GM12878 (cell line): ENCODE data around the gene UBC. TPM values are rescaled to one million over a fixed set of nuclear protein-coding genes. Genes with fewer than 3 reads are reported as not detected.

Source experiments
- ATAC-seq: fragments of 200-7000 bp; cut with Tn5 transposase; 3 replicates; pipeline ENCODE4 v1.9.1; 2020; ENCODE audit warnings: mild to moderate bottlenecking, moderate library complexity
- BruUV-seq: library from RNA; stranded (reverse); fragments of 400-500 nt; replicated peaks from 2 replicates; lab custom pipeline; 2021; lab: Mats Ljungman, UMichigan
- CTCF ChIA-PET: fragments of 300-600 bp; sonication (Branson Sonifier 250); formaldehyde crosslinking; extraction: SDS; loops from one replicate; lab custom pipeline; 2021; ENCODE audit warnings: inconsistent platforms; lab: Yijun Ruan, JAX
- POLR2A ChIA-PET: fragments of 350-600 bp; formaldehyde crosslinking; extraction: SDS; loops from one replicate; lab custom pipeline; 2021; ENCODE audit warnings: inconsistent platforms; lab: Charles Lee
- RAD21 ChIA-PET: fragments of 300-600 bp; sonication (Branson Sonifier 250); formaldehyde crosslinking; loops from one replicate; lab custom pipeline; 2023; ENCODE audit warnings: antibody characterized with exemption; ENCODE audit not compliant: unreplicated experiment; lab: Charles Lee
- SMC1A ChIA-PET: fragments of 300-600 bp; sonication (Branson Sonifier 250); formaldehyde crosslinking; loops from one replicate; lab custom pipeline; 2023; ENCODE audit not compliant: unreplicated experiment, uncharacterized antibody; lab: Charles Lee
- DNase-seq: peaks from one replicate; pipeline ENCODE4 v3.0.0-alpha.2; 2011; ENCODE audit warnings: low read depth, low spot score
- FAIRE-seq: peaks from 3 replicates; lab custom pipeline; 2011; peaks lifted over from hg19 to GRCh38; lab: Jason Lieb, UNC
- H2AFZ ChIP-seq: 2 replicates; pipeline ENCODE4 v1.6.0; 2011; ENCODE audit warnings: low read depth, low read length, control low read depth; ENCODE audit not compliant: control insufficient read depth
- H3K27ac ChIP-seq: 2 replicates; pipeline ENCODE4 v1.5.1; 2011; ENCODE audit warnings: control low read depth; ENCODE audit not compliant: control insufficient read depth, insufficient read depth
- H3K27me3 ChIP-seq, 2 experiments: replicated peaks in 1 of 2; 2 replicates each; pipeline versions ENCODE4 v1.6.0 to v1.6.1; 2011; ENCODE audit warnings: low read length in 1 of 2; ENCODE audit not compliant: control insufficient read depth in 2 of 2, insufficient read depth in 2 of 2
- H3K36me3 ChIP-seq, 2 experiments: 2 replicates each; pipeline ENCODE4 v1.5.1; 2011; ENCODE audit warnings: low read length in 1 of 2; ENCODE audit not compliant: control insufficient read depth in 2 of 2, insufficient read depth in 2 of 2
- H3K4me1 ChIP-seq: 2 replicates; pipeline ENCODE4 v1.6.1; 2011; ENCODE audit warnings: mild to moderate bottlenecking, low read length, moderate library complexity, mixed read lengths; ENCODE audit not compliant: control insufficient read depth, insufficient read depth
- H3K4me2 ChIP-seq: 2 replicates; pipeline ENCODE4 v1.6.0; 2011; ENCODE audit warnings: control low read depth; ENCODE audit not compliant: control insufficient read depth, insufficient read depth
- H3K4me3 ChIP-seq: fragments of 200-600 bp; sonication (generic); 2 replicates; pipeline ENCODE4 v1.5.1; 2016
- H3K79me2 ChIP-seq: 2 replicates; pipeline ENCODE4 v1.6.0; 2011; ENCODE audit warnings: low read length; ENCODE audit not compliant: control insufficient read depth, insufficient read depth
- H3K9ac ChIP-seq: 2 replicates; pipeline ENCODE4 v1.8.0; 2011; ENCODE audit warnings: low read length, control low read depth, mixed read lengths; ENCODE audit not compliant: control insufficient read depth, insufficient read depth
- H3K9me3 ChIP-seq: replicated peaks from 3 replicates; pipeline ENCODE4 v1.5.1; 2011; ENCODE audit warnings: mild to moderate bottlenecking, low read length; ENCODE audit not compliant: control insufficient read depth, insufficient read depth
- H4K20me1 ChIP-seq: 2 replicates; pipeline ENCODE4 v1.6.0; 2011; ENCODE audit not compliant: control insufficient read depth, insufficient read depth
- CHD2 ChIP-seq: IDR thresholded peaks from 2 replicates; pipeline ENCODE4 v1.6.1; 2011; ENCODE audit warnings: low read depth, low read length, improper control_type of control experiment, borderline replicate concordance
- DPF2 ChIP-seq: fragments of 450-650 bp; IDR thresholded peaks from 2 replicates; pipeline ENCODE4 v1.6.1; 2017; ENCODE audit warnings: mild to moderate bottlenecking
- FOXM1 ChIP-seq: IDR thresholded peaks from 2 replicates; pipeline ENCODE4 v1.6.1; 2012; ENCODE audit warnings: low read depth, mild to moderate bottlenecking, inconsistent platforms, low read length, moderate library complexity
- HDAC6 ChIP-seq: fragments of 200-600 bp; sonication (generic); IDR thresholded peaks from one replicate; pipeline ENCODE4 v1.8.0; 2017; ENCODE audit warnings: antibody characterized with exemption; ENCODE audit not compliant: unreplicated experiment
- MEF2A ChIP-seq: IDR thresholded peaks from 2 replicates; pipeline ENCODE4 v1.6.1; 2011; ENCODE audit warnings: low read depth, mild to moderate bottlenecking, low read length, moderate library complexity; ENCODE audit not compliant: insufficient read depth
- POLR2A ChIP-seq: IDR thresholded peaks from 2 replicates; pipeline ENCODE4 v1.6.1; 2011; ENCODE audit warnings: low read depth, mild to moderate bottlenecking, low read length
- WGBS: methylation state at CpG from one replicate; pipeline ENCODE4 v1.1.6; 2016; ENCODE audit warnings: low lambda C conversion rate; ENCODE audit not compliant: insufficient replicate concordance, insufficient coverage; ENCODE audit errors: missing lambda C conversion rate; 5-methylcytosine and 5-hydroxymethylcytosine counted together
- in situ Hi-C: fragments of 300-500 bp; cut with MboI; formaldehyde crosslinking; loops from 9 replicates; pipeline ENCODE4 v1.14.3; 2018; ENCODE audit warnings: mixed read lengths
- intact Hi-C: fragments of 100-400 bp; cut with micrococcal nuclease; formaldehyde crosslinking; loops from one replicate; pipeline ENCODE4 v1.14.2; 2022; ENCODE audit not compliant: unreplicated experiment
- polyA plus RNA-seq, 11 experiments: library from polyadenylated mRNA; depleted of rRNA in 4 of 11; unstranded in 6 of 11; stranded (reverse) in 5 of 11; fragments of >200 nt; fragmentation: Nextera tagmentation in 4 of 11; fragmentation: Illumina TruSeq in 1 of 11; extraction: Ambion mirVana in 4 of 11; extraction: Trizol in 1 of 11; gene quantifications; 1 replicate in 1 of 11; 2 replicates in 10 of 11; pipeline versions ENCODE4 v1.2.1 to v1.2.3, GENCODE V29; 2011 to 2016; ENCODE audit warnings: inconsistent platforms in 2 of 11, missing spikeins in 2 of 11, low read depth in 1 of 11
- total RNA-seq, 4 experiments: library from RNA; depleted of rRNA in 3 of 4; stranded (reverse); fragments of >200 nt in 3 of 4; fragmentation: Illumina TruSeq in 1 of 4; extraction: Trizol in 1 of 4; gene quantifications; 2 replicates each; pipeline versions ENCODE4 v1.2.1 to v1.2.3, GENCODE V29; 2013 to 2021

The UBC gene
- total and polyA plus RNA-seq, 10 of the 15 experiments (the other 5 are each of a cell fraction or from before 2014, with no cell fraction given), result 653 to 1,666 (median 874) TPM

DNA sequence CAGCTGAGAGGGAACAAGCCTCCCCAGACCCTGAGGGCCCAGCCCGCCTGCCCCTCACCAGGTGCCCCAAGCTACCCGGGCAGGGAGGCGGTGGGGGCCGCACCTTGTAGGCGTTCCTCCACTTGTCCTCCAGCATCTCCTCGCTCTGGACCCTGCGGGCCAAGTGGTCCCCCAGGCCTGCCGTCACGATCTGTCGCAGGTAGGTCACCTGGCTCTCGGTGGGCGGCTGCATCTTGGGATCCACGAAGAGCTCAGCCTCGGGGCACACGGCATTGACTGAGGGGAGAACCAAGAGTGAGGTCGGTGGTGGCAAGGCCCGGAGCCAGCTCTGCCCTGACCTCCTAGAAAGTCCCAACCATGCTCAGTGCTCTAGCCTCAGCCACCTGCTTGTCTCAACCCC lies 37.8 kb upstream of the UBC start:
- Histone ChIP-seq H3K27me3 (no peaks in the 10 kb centered on the region), H3K4me2 (no peak overlapping the region), H3K27ac (no peak overlapping the region), H4K20me1 (no peaks in the 10 kb centered on the region), H3K36me3 (peaks cover 24 to 32% of the 10 kb centered on the region in 2 experiments), H3K79me2 (no peaks in the 10 kb centered on the region), H2AFZ (no peak overlapping the region), H3K9ac (no peak overlapping the region), H3K4me3 (no peak overlapping the region), H3K9me3 (no peaks in the 10 kb centered on the region), H3K4me1 (no peaks in the 10 kb centered on the region)
- FAIRE-seq (no peak), ATAC-seq (no peak), DNase-seq (no peak)
- POLR2A ChIA-PET, result interaction anchor here (0.8 kb wide), 1 partner anchor 12 kb away, joined by 4 read pairs; no protein-coding TSS in a partner anchor
- TF ChIP-seq DPF2 (no peak), MEF2A (no peak), FOXM1 (no peak), CHD2 (no peak), POLR2A (peak; percentile 60)
- WGBS, result 83% methylated on average over 17 of the region's 17 CpGs
- RAD21 ChIA-PET, result no interaction called here
- intact Hi-C loops, result no loop called here
- no TSS peak for BruUV-seq
- SMC1A ChIA-PET, result no interaction called here
- in situ Hi-C loops, result no loop called here
- CTCF ChIA-PET, result interaction anchor here (1.2 kb wide), 1 partner anchor 46 kb away, joined by 3 read pairs; no protein-coding TSS in a partner anchor

DNA sequence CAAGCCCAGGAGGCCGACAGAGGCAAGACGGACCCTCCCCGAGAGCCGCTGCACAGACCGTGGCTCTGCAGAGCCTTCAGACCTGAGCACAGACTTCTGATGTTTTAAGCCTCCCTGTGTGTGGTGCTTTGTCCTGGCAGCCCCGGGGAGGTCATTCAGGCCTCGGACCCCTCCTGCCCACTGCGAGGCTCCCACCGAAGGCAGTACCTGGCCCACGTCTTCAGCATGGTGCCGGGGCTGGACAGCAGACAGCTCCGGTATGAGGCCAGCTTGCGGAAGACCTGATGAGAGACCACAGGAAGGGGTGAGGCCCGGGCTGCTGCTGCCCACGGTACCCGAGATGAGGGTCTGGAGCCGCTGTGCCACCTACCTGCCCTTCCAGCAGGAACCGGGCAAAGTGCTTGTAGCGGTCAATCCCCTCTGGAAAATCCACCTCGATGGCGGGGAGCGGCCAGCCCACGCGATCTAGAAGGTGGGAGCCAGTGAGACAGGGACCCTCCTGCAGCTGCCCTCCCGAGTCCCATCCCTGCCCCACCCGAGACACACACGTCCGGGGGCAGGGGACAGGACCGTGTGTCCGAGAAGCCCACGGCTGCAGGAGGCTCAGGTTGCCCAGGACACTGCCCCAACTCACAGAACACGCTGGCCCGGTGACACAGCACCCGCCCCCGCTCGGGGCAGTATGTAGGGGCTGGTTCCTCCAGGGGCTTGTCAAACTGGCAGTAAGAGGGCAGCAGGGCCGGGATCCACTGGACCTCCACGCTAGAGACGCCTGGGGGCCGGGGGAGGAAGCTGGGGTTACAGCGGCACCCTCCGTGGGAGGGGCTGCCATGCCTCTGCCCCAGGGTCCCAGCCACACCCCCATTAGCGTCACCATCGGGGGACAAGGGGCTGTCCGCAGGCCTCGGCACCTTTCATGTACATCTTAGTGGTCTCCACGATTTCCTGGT lies 35.6 kb upstream of the UBC start:
- intact Hi-C loops (no loop called here), in situ Hi-C loops (no loop called here)
- Histone ChIP-seq H2AFZ (no peak overlapping the region), H3K36me3 (peaks cover 14 to 27% of the 10 kb centered on the region in 2 experiments), H3K27me3 (no peaks in the 10 kb centered on the region), H4K20me1 (no peaks in the 10 kb centered on the region), H3K4me1 (no peaks in the 10 kb centered on the region), H3K4me2 (no peak overlapping the region), H3K4me3 (no peak overlapping the region), H3K79me2 (no peaks in the 10 kb centered on the region), H3K27ac (no peak overlapping the region), H3K9me3 (no peaks in the 10 kb centered on the region), H3K9ac (no peak overlapping the region)
- ChIA-PET RAD21 (no interaction called here), SMC1A (no interaction called here), CTCF (no interaction called here), POLR2A (interaction anchor here (0.7 kb wide), 1 partner anchor 232 kb away, joined by 3 read pairs; no protein-coding TSS in a partner anchor)
- FAIRE-seq (no peak), DNase-seq (no peak), ATAC-seq (no peak)
- TF ChIP-seq POLR2A, result 0 out of 2 replicates have a peak, but pooled peaks have one; percentile 23
- no peak for TF ChIP-seq HDAC6
- no TSS peak for BruUV-seq
- WGBS, result 96% methylated on average over 47 of the region's 47 CpGs
